H9 (cell line): Measurements from ENCODE around the gene NAP1L1. TPM values are rescaled to one million over a fixed set of nuclear protein-coding genes. Genes with fewer than 3 reads are reported as not detected.

Experiments used
- DNase-seq: peaks from one replicate; pipeline ENCODE4 v3.0.0-alpha.2; 2017
- H2AFZ ChIP-seq: one replicate; pipeline ENCODE4 v1.6.1; 2013; ENCODE audit warnings: mild to moderate bottlenecking, low read length, control low read depth, moderate library complexity
- H2AK5ac ChIP-seq: 2 replicates; pipeline ENCODE4 v1.6.1; 2013; ENCODE audit warnings: low read length, control low read depth, mixed read lengths; ENCODE audit not compliant: insufficient read length
- H2BK120ac ChIP-seq: one replicate; pipeline ENCODE4 v1.6.1; 2013; ENCODE audit warnings: low read depth, mild to moderate bottlenecking, low read length, control low read depth, inconsistent platforms; ENCODE audit not compliant: poor library complexity, severe bottlenecking
- H2BK12ac ChIP-seq: 2 replicates; pipeline ENCODE4 v1.6.1; 2013; ENCODE audit warnings: low read length, control low read depth, mixed read lengths, low read depth; ENCODE audit not compliant: insufficient read length
- H2BK15ac ChIP-seq: 2 replicates; pipeline ENCODE4 v1.6.1; 2013; ENCODE audit warnings: low read depth, low read length, control low read depth
- H2BK20ac ChIP-seq: one replicate; pipeline ENCODE4 v1.6.1; 2013; ENCODE audit warnings: low read depth, mild to moderate bottlenecking, low read length, control low read depth, inconsistent platforms; ENCODE audit not compliant: poor library complexity, severe bottlenecking
- H2BK5ac ChIP-seq: 2 replicates; pipeline ENCODE4 v1.6.1; 2013; ENCODE audit warnings: low read length, control low read depth, mixed read lengths; ENCODE audit not compliant: insufficient read length
- H3K14ac ChIP-seq: 2 replicates; pipeline ENCODE4 v1.6.1; 2013; ENCODE audit warnings: low read length, control low read depth; ENCODE audit not compliant: insufficient read depth
- H3K18ac ChIP-seq: 2 replicates; pipeline ENCODE4 v1.6.1; 2013; ENCODE audit warnings: low read depth, mild to moderate bottlenecking, mixed read lengths, low read length, control low read depth; ENCODE audit not compliant: insufficient read length
- H3K23ac ChIP-seq: 2 replicates; pipeline ENCODE4 v1.6.1; 2013; ENCODE audit warnings: low read length, control low read depth, mixed read lengths, low read depth; ENCODE audit not compliant: insufficient read length
- H3K23me2 ChIP-seq: 2 replicates; pipeline ENCODE4 v1.6.1; 2013; ENCODE audit warnings: low read depth, mild to moderate bottlenecking, mixed read lengths, low read length, control low read depth; ENCODE audit not compliant: insufficient read length, poor library complexity, severe bottlenecking
- H3K27ac ChIP-seq: 2 replicates; pipeline ENCODE4 v1.5.1; 2013; ENCODE audit warnings: low read length, control low read depth, mixed read lengths, low read depth; ENCODE audit not compliant: insufficient read length
- H3K27me3 ChIP-seq: 2 replicates; pipeline ENCODE4 v1.6.1; 2013; ENCODE audit warnings: low read length, control low read depth, inconsistent platforms; ENCODE audit not compliant: insufficient read depth
- H3K4ac ChIP-seq: 2 replicates; pipeline ENCODE4 v1.6.1; 2013; ENCODE audit warnings: low read depth, mild to moderate bottlenecking, control low read depth, inconsistent platforms, low read length, moderate library complexity
- H3K4me1 ChIP-seq: 2 replicates; pipeline ENCODE4 v1.6.1; 2013; ENCODE audit warnings: low read length, control low read depth, inconsistent platforms; ENCODE audit not compliant: insufficient read depth
- H3K4me2 ChIP-seq: 2 replicates; pipeline ENCODE4 v1.6.1; 2013; ENCODE audit warnings: low read length, control low read depth, mixed read lengths; ENCODE audit not compliant: insufficient read length, insufficient read depth
- H3K56ac ChIP-seq: 2 replicates; pipeline ENCODE4 v1.6.1; 2013; ENCODE audit warnings: low read depth, mild to moderate bottlenecking, mixed read lengths, low read length, control low read depth; ENCODE audit not compliant: insufficient read length
- H3K79me1 ChIP-seq: 2 replicates; pipeline ENCODE4 v1.6.1; 2013; ENCODE audit warnings: low read depth, mild to moderate bottlenecking, moderate library complexity, low read length, control low read depth, inconsistent platforms; ENCODE audit not compliant: insufficient read depth, poor library complexity, severe bottlenecking
- H3K79me2 ChIP-seq: 2 replicates; pipeline ENCODE4 v1.6.1; 2013; ENCODE audit warnings: low read length, control low read depth, inconsistent platforms; ENCODE audit not compliant: insufficient read depth
- H3K9ac ChIP-seq: 2 replicates; pipeline ENCODE4 v1.6.1; 2013; ENCODE audit warnings: low read length, control low read depth, mixed read lengths; ENCODE audit not compliant: insufficient read length; ENCODE audit errors: extremely low read depth
- H3K9me3 ChIP-seq: one replicate; pipeline ENCODE4 v1.6.1; 2013; ENCODE audit warnings: low read depth, low read length, inconsistent platforms; ENCODE audit not compliant: control insufficient read depth
- H3T11ph ChIP-seq: one replicate; pipeline ENCODE4 v1.6.1; 2013; ENCODE audit warnings: mild to moderate bottlenecking, low read length, control low read depth, inconsistent platforms
- H4K20me1 ChIP-seq: one replicate; pipeline ENCODE4 v1.6.1; 2013; ENCODE audit not compliant: control insufficient read depth, insufficient read length, insufficient read depth
- H4K5ac ChIP-seq: 2 replicates; pipeline ENCODE4 v1.6.1; 2013; ENCODE audit warnings: low read depth, mild to moderate bottlenecking, mixed read lengths, low read length, control low read depth; ENCODE audit not compliant: insufficient read length
- H4K8ac ChIP-seq: replicated peaks from 2 replicates; pipeline ENCODE4 v1.6.1; 2013; ENCODE audit warnings: low read length, control low read depth, mixed read lengths, low read depth; ENCODE audit not compliant: insufficient read length
- H4K91ac ChIP-seq: 2 replicates; pipeline ENCODE4 v1.6.1; 2013; ENCODE audit warnings: low read depth, mild to moderate bottlenecking, moderate library complexity, mixed read lengths, low read length, control low read depth; ENCODE audit not compliant: insufficient read length
- H3K27ac Mint-ChIP-seq, 3 experiments: 2 replicates in 2 of 3; 3 replicates in 1 of 3; pipeline ENCODE4 v1.8.0; 2020 to 2021; ENCODE audit warnings: mixed read lengths in 3 of 3, mild to moderate bottlenecking in 1 of 3, moderate library complexity in 1 of 3
- H3K27me3 Mint-ChIP-seq: 2 replicates; pipeline ENCODE4 v1.8.0; 2021; ENCODE audit warnings: low read depth, mild to moderate bottlenecking, moderate library complexity, mixed read lengths
- H3K36me3 Mint-ChIP-seq, 3 experiments: 2 replicates in 2 of 3; 3 replicates in 1 of 3; pipeline ENCODE4 v1.8.0; 2020 to 2021; ENCODE audit warnings: low read depth in 3 of 3, mixed read lengths in 3 of 3; ENCODE audit not compliant: insufficient read depth in 1 of 3
- H3K4me1 Mint-ChIP-seq, 2 experiments: 2 replicates each; pipeline ENCODE4 v1.8.0; 2020; ENCODE audit warnings: mixed read lengths in 2 of 2
- H3K4me3 Mint-ChIP-seq, 2 experiments: 2 replicates in 1 of 2; 3 replicates in 1 of 2; pipeline ENCODE4 v1.8.0; 2020 to 2021; ENCODE audit warnings: mild to moderate bottlenecking in 2 of 2, mixed read lengths in 2 of 2, moderate library complexity in 1 of 2
- H3K9me3 Mint-ChIP-seq, 2 experiments: 2 replicates in 1 of 2; 3 replicates in 1 of 2; pipeline ENCODE4 v1.8.0; 2020; ENCODE audit warnings: mild to moderate bottlenecking in 2 of 2, mixed read lengths in 2 of 2, moderate library complexity in 1 of 2
- CTCF ChIP-seq: fragments of 200-600 bp; sonication (generic); conservative IDR thresholded peaks from 3 replicates; pipeline ENCODE4 v1.8.0; 2021; ENCODE audit warnings: antibody characterized with exemption, mild to moderate bottlenecking
- WGBS: extraction: QIAGEN DNeasy Blood & Tissue Kit; methylation state at CpG from one replicate; pipeline ENCODE4 v1.1.7; 2013; ENCODE audit warnings: missing lambda C conversion rate, low lambda C conversion rate, mixed read lengths; ENCODE audit not compliant: insufficient read length; ENCODE audit errors: extremely low coverage; 5-methylcytosine and 5-hydroxymethylcytosine counted together
- total RNA-seq: library from RNA; stranded (reverse); gene quantifications from 2 replicates; pipeline ENCODE4 v1.2.1, GENCODE V29; 2021

The NAP1L1 gene
- total RNA-seq, 1 experiment from 2014 or later = 1,012 TPM

GRCh38 chr12:76055393-76055792, 29.1 kb downstream of the NAP1L1 start:
- Histone ChIP-seq H3K18ac (no peak overlapping the region), H3K4ac (no peak overlapping the region), H2BK15ac (no peak overlapping the region), H3K23me2 (no peaks in the 10 kb centered on the region), H4K20me1 (no peaks in the 10 kb centered on the region), H2BK120ac (no peak overlapping the region), H2AK5ac (no peak overlapping the region), H3K27me3 (no peaks in the 10 kb centered on the region), H3K9ac (no peak overlapping the region), H4K8ac (no peak overlapping the region), H2AFZ (no peak overlapping the region), H3K14ac (no peak overlapping the region), H3K56ac (no peak overlapping the region), H2BK20ac (no peak overlapping the region), H2BK5ac (no peak overlapping the region), H3K23ac (no peak overlapping the region), H4K91ac (no peak overlapping the region), H3K79me1 (peaks cover 2% of the 10 kb centered on the region), H2BK12ac (no peak overlapping the region), H3K9me3 (no peaks in the 10 kb centered on the region), H3T11ph (no peak overlapping the region), H3K4me1 (peaks cover 2% of the 10 kb centered on the region; the same call in 1 of the 2 replicates), H3K79me2 (no peaks in the 10 kb centered on the region; the same call in 1 of the 2 replicates), H4K5ac (no peak overlapping the region), H3K4me2 (no peak overlapping the region), H3K27ac (no peak overlapping the region)
- no peak for DNase-seq
- peak; percentile 60 for TF ChIP-seq CTCF
- Mint-ChIP-seq H3K36me3 (peaks cover 47 to 94% (median 86%) of the 10 kb centered on the region in 3 experiments), H3K4me3 (peak overlapping the region in 1 of 2 experiments; percentile 60; a peak in 3 of 5 replicates), H3K4me1 (peaks cover 25 to 27% of the 10 kb centered on the region in 2 experiments), H3K9me3 (no peaks in the 10 kb centered on the region), H3K27me3 (no peaks in the 10 kb centered on the region), H3K27ac (peak overlapping the region; percentile 77 to 95 (median 90))
- WGBS = no CpG with 5 or more reads among the region's 2 CpGs
